HG02870 (cell line): ENCODE results near the gene SH3PXD2A.

Experiments used
- ATAC-seq: cut with Tn5 transposase; IDR thresholded peaks from one replicate; pipeline ENCODE4 v1.9.1; 2021; ENCODE audit warnings: mild to moderate bottlenecking, moderate library complexity; ENCODE audit not compliant: unreplicated experiment

SH3PXD2A gene

GRCh38 chr10:103593022-103593570 is 262.3 kb downstream of the SH3PXD2A start:
- ATAC-seq = no peak

GRCh38 chr10:103592186-103593021 is 263.0 kb downstream of the SH3PXD2A start:
- peak; percentile 68 for ATAC-seq

GRCh38 chr10:103590744-103591291 is 264.6 kb downstream of the SH3PXD2A start:
- ATAC-seq = no peak

- ATAC-seq = no peak
Measured at GRCh38 chr10:103590060-103590459, 265.3 kb downstream of the SH3PXD2A start.

GRCh38 chr10:103589074-103589630 is 266.2 kb downstream of the SH3PXD2A start:
- no peak for ATAC-seq

GRCh38 chr10:103587073-103587472 is 268.3 kb downstream of the SH3PXD2A start:
- ATAC-seq = no peak

- ATAC-seq = no peak
Measured at GRCh38 chr10:103585011-103585405, 270.4 kb downstream of the SH3PXD2A start.

- ATAC-seq = no peak
Measured at GRCh38 chr10:103584216-103585010, 271.0 kb downstream of the SH3PXD2A start.

GRCh38 chr10:103583871-103584215 is 271.5 kb downstream of the SH3PXD2A start:
- no peak for ATAC-seq

GRCh38 chr10:103582331-103583123 is 272.8 kb downstream of the SH3PXD2A start:
- no peak for ATAC-seq

GRCh38 chr10:103581499-103581898 is 273.9 kb downstream of the SH3PXD2A start:
- ATAC-seq = no peak

GRCh38 chr10:103580430-103580829 is 274.9 kb downstream of the SH3PXD2A start:
- ATAC-seq = no peak

- no peak for ATAC-seq
Measured at GRCh38 chr10:103580011-103580410, 275.4 kb downstream of the SH3PXD2A start.

- no peak for ATAC-seq
Measured at GRCh38 chr10:103578782-103579382, 276.5 kb downstream of the SH3PXD2A start.

GRCh38 chr10:103576862-103577261 is 278.5 kb downstream of the SH3PXD2A start:
- ATAC-seq = no peak

- no peak for ATAC-seq
Measured at GRCh38 chr10:103576076-103576471, 279.3 kb downstream of the SH3PXD2A start.

- ATAC-seq = no peak
Measured at GRCh38 chr10:103575416-103576075, 279.8 kb downstream of the SH3PXD2A start.

GRCh38 chr10:103574097-103575061 is 281.0 kb downstream of the SH3PXD2A start:
- no peak for ATAC-seq

- ATAC-seq = no peak
Measured at GRCh38 chr10:103573205-103573487, 282.2 kb downstream of the SH3PXD2A start.
